Chondrocyte (in vitro differentiated cells): ENCODE results near the gene CCL7. TPM values are rescaled to one million over a fixed set of nuclear protein-coding genes. Genes with fewer than 3 reads are reported as not detected.
A peak's percentile ranks its signal among the peaks of the same experiment; 100 is the strongest.

Experiments
- DNase-seq: peaks from one replicate; pipeline ENCODE4 v3.0.0; 2021; ENCODE audit warnings: mixed read lengths, low spot score
- H3K27ac Mint-ChIP-seq: one replicate; pipeline ENCODE4 v1.8.0; 2021; ENCODE audit warnings: mild to moderate bottlenecking, moderate library complexity, mixed read lengths; ENCODE audit not compliant: unreplicated experiment
- H3K27me3 Mint-ChIP-seq: 2 replicates; pipeline ENCODE4 v1.8.0; 2021; ENCODE audit warnings: low read depth, mixed read lengths
- H3K36me3 Mint-ChIP-seq: 2 replicates; pipeline ENCODE4 v1.8.0; 2021; ENCODE audit warnings: low read depth, mixed read lengths
- H3K4me1 Mint-ChIP-seq: 2 replicates; pipeline ENCODE4 v1.8.0; 2021; ENCODE audit warnings: low read depth, mild to moderate bottlenecking, mixed read lengths
- H3K4me3 Mint-ChIP-seq: one replicate; pipeline ENCODE4 v1.8.0; 2021; ENCODE audit warnings: mild to moderate bottlenecking, moderate library complexity, mixed read lengths; ENCODE audit not compliant: unreplicated experiment
- H3K9me3 Mint-ChIP-seq: 2 replicates; pipeline ENCODE4 v1.8.0; 2021; ENCODE audit warnings: low read depth, mixed read lengths
- CTCF ChIP-seq: fragments of 200-600 bp; sonication (generic); IDR thresholded peaks from 2 replicates; pipeline ENCODE4 v1.5.0; 2021; ENCODE audit warnings: antibody characterized with exemption, mild to moderate bottlenecking, moderate library complexity
- total RNA-seq: library from RNA; stranded (reverse); gene quantifications from 3 replicates; pipeline ENCODE4 v1.2.1, GENCODE V29; 2021

The CCL7 gene
- total RNA-seq, 1 donor from 2014 or later = not detected

GRCh38 chr17:34299956-34300577 lies 30.0 kb downstream of the CCL7 start:
- no peak for TF ChIP-seq CTCF

GRCh38 chr17:34300652-34301370 lies 30.8 kb downstream of the CCL7 start:
- peaks cover 33% of the 10 kb centered on the region for H3K4me1 Mint-ChIP-seq
- H3K27ac Mint-ChIP-seq = peak overlapping the region; percentile 42
- TF ChIP-seq CTCF = no peak
- no peak overlapping the region for H3K4me3 Mint-ChIP-seq
- no peaks in the 10 kb centered on the region for H3K9me3 Mint-ChIP-seq
- H3K27me3 Mint-ChIP-seq = no peaks in the 10 kb centered on the region
- DNase-seq = no peak
- H3K36me3 Mint-ChIP-seq = no peaks in the 10 kb centered on the region

More at GRCh38 chr17:34299956-34300577, 30.0 kb downstream of the CCL7 start:
- H3K27ac Mint-ChIP-seq = peak overlapping the region; percentile 42
- H3K27me3 Mint-ChIP-seq = no peaks in the 10 kb centered on the region
- no peaks in the 10 kb centered on the region for H3K9me3 Mint-ChIP-seq
- peaks cover 33% of the 10 kb centered on the region for H3K4me1 Mint-ChIP-seq
- DNase-seq = no peak
- no peaks in the 10 kb centered on the region for H3K36me3 Mint-ChIP-seq
- no peak overlapping the region for H3K4me3 Mint-ChIP-seq

GRCh38 chr17:34301986-34302385 lies 32.0 kb downstream of the CCL7 start:
- Mint-ChIP-seq H3K36me3 (no peaks in the 10 kb centered on the region), H3K4me3 (no peak overlapping the region), H3K4me1 (peaks cover 38% of the 10 kb centered on the region), H3K27me3 (no peaks in the 10 kb centered on the region), H3K27ac (no peak overlapping the region), H3K9me3 (no peaks in the 10 kb centered on the region)
- DNase-seq = no peak
- no peak for TF ChIP-seq CTCF

GRCh38 chr17:34302636-34303035 lies 32.6 kb downstream of the CCL7 start:
- no peak for TF ChIP-seq CTCF
- Mint-ChIP-seq H3K36me3 (no peaks in the 10 kb centered on the region), H3K27me3 (no peaks in the 10 kb centered on the region), H3K9me3 (no peaks in the 10 kb centered on the region), H3K27ac (no peak overlapping the region), H3K4me3 (no peak overlapping the region), H3K4me1 (peaks cover 39% of the 10 kb centered on the region)
- DNase-seq = no peak

- no peaks in the 10 kb centered on the region for H3K27me3 Mint-ChIP-seq
- no peak for TF ChIP-seq CTCF
- no peak overlapping the region for H3K27ac Mint-ChIP-seq
- H3K36me3 Mint-ChIP-seq = no peaks in the 10 kb centered on the region
- H3K9me3 Mint-ChIP-seq = no peaks in the 10 kb centered on the region
- H3K4me3 Mint-ChIP-seq = no peak overlapping the region
- H3K4me1 Mint-ChIP-seq = peaks cover 34% of the 10 kb centered on the region
- DNase-seq = no peak
These were observed 33.6 kb downstream of the CCL7 start for GRCh38 chr17:34303606-34304005.
